ENCODE measurements around the gene PPARGC1A. TPM values are rescaled to one million over a fixed set of nuclear protein-coding genes. Genes with fewer than 3 reads are reported as not detected.

Gene PPARGC1A
- total RNA-seq, 4 donors from 2014 or later, result 5.0 to 13.6 (median 6.4) TPM

- no peak for DNase-seq (ENCODE audit: low spot score)
- no peak for TF ChIP-seq CTCF (IDR thresholded peaks at IDR 0.05)
- ATAC-seq (ENCODE audit: low FRiP score), result no peak
These were observed 135.2 kb downstream of the PPARGC1A start for GRCh38 chr4:23754688-23755087.

DNA sequence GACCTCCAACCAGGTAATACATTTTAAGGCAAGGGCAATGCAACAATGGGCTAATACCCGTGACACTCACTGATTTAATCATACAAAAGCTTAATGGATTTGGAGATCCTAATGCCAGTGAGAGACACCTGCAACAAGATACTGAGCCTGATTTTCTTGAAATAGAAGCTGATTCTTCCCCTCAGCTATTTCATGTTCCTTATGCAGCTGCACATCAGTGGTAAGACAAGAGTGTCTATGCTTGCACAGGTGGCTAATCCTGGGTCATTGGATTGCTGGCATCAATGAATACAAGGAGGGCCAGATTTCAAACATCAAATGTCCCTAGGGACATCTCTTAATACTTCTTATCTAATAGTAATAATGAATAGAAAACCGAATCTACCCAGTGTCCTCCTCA is 139.7 kb downstream of the PPARGC1A start:
- ATAC-seq (ENCODE audit: low FRiP score) (no peak), DNase-seq (ENCODE audit: low spot score) (no peak)
- no peak for TF ChIP-seq CTCF (IDR thresholded peaks at IDR 0.05)

DNA sequence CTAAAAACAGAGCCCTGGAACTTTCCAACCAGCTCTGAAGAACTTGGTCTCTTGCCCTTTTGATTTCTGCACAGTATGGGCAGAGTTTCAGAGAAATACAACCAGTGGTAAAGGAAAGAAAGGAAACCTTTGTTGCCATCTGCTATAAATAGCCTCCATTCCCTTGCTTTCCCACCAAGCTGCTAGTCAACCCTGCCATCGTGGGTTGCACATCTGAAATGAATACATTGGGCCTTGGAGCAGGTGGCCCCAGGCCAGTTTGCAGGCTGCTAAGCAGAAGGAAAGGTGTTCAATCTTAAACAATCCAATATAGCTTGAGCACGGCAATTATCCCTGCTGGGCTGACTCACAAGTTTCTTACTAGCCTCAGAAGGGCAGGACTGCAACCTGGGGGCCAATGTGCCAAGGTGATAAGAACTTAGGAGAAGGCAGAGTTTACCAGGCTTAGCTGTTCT is 142.5 kb downstream of the PPARGC1A start:
- DNase-seq (ENCODE audit: low spot score), result no peak
- no peak for ATAC-seq (ENCODE audit: low FRiP score)
- TF ChIP-seq CTCF (IDR thresholded peaks at IDR 0.05), result no peak

GRCh38 chr4:23746672-23747071 is 143.2 kb downstream of the PPARGC1A start:
- DNase-seq (ENCODE audit: low spot score) (no peak), ATAC-seq (ENCODE audit: low FRiP score) (no peak)
- no peak for TF ChIP-seq CTCF (IDR thresholded peaks at IDR 0.05)

- no peak for DNase-seq (ENCODE audit: low spot score)
- TF ChIP-seq CTCF (IDR thresholded peaks at IDR 0.05), result no peak
- no peak for ATAC-seq (ENCODE audit: low FRiP score)
These were observed 143.8 kb downstream of the PPARGC1A start for GRCh38 chr4:23746027-23746426.

- no peak for DNase-seq (ENCODE audit: low spot score)
- TF ChIP-seq CTCF (IDR thresholded peaks at IDR 0.05), result no peak
- no peak for ATAC-seq (ENCODE audit: low FRiP score)
These were observed 144.5 kb downstream of the PPARGC1A start for GRCh38 chr4:23745377-23745776.
